Neural cell (in vitro differentiated cells): ENCODE measurements around the gene LMOD1. TPM values are rescaled to one million over a fixed set of nuclear protein-coding genes. Genes with fewer than 3 reads are reported as not detected.

Experiments
- H2AFZ ChIP-seq: fragments of 200-600, 300-800 bp; sonication (generic), shearing (Covaris generic); 2 replicates; pipeline ENCODE4 v1.6.0; 2014; ENCODE audit warnings: low read depth, mild to moderate bottlenecking, antibody characterized with exemption, low read length, moderate library complexity
- H3F3A ChIP-seq: fragments of 200-600 bp; shearing (Covaris generic); 2 replicates; pipeline ENCODE4 v1.6.1; 2016; ENCODE audit warnings: mild to moderate bottlenecking, moderate library complexity, mixed read lengths, antibody characterized with exemption, low read length; ENCODE audit not compliant: insufficient read depth, poor library complexity, severe bottlenecking
- H3K27ac ChIP-seq: fragments of 200-600, 300-800 bp; sonication (generic), shearing (Covaris generic); 2 replicates; pipeline ENCODE4 v1.5.1; 2014; ENCODE audit warnings: mild to moderate bottlenecking, low read length, moderate library complexity
- H3K27me3 ChIP-seq: fragments of 300-800, 200-600 bp; sonication (generic), shearing (Covaris generic); 2 replicates; pipeline ENCODE4 v1.6.0; 2014; ENCODE audit warnings: mild to moderate bottlenecking, low read depth, low read length, moderate library complexity; ENCODE audit not compliant: insufficient read depth
- H3K36me3 ChIP-seq: fragments of 300-800, 200-600 bp; sonication (generic), shearing (Covaris generic); 2 replicates; pipeline ENCODE4 v1.5.1; 2014; ENCODE audit warnings: mild to moderate bottlenecking, antibody characterized with exemption, low read length, moderate library complexity; ENCODE audit not compliant: insufficient read depth
- H3K4me2 ChIP-seq: fragments of 300-800, 200-600 bp; sonication (generic), shearing (Covaris generic); 2 replicates; pipeline ENCODE4 v1.6.0; 2014; ENCODE audit warnings: mild to moderate bottlenecking, low read length
- H3K4me3 ChIP-seq: fragments of 300-800, 200-600 bp; sonication (generic), shearing (Covaris generic); 2 replicates; pipeline ENCODE4 v1.5.1; 2014; ENCODE audit warnings: mild to moderate bottlenecking, low read length, moderate library complexity
- H3K79me2 ChIP-seq: fragments of 200-600 bp; shearing (Covaris generic); replicated peaks from 2 replicates; pipeline ENCODE4 v1.6.0; 2014; ENCODE audit warnings: mild to moderate bottlenecking, low read length, moderate library complexity; ENCODE audit not compliant: insufficient read depth
- H3K9ac ChIP-seq: fragments of 300-800, 200-600 bp; sonication (generic), shearing (Covaris generic); 2 replicates; pipeline ENCODE4 v1.6.1; 2016; ENCODE audit warnings: mild to moderate bottlenecking, low read length, mixed read lengths
- H3K9me2 ChIP-seq: fragments of 200-600 bp; shearing (Covaris generic); 2 replicates; pipeline ENCODE4 v1.6.1; 2016; ENCODE audit warnings: mild to moderate bottlenecking, low read length, mixed read lengths; ENCODE audit not compliant: insufficient read depth
- H3K9me3 ChIP-seq: fragments of 200-600, 300-800 bp; sonication (generic), shearing (Covaris generic); 2 replicates; pipeline ENCODE4 v1.6.1; 2016; ENCODE audit warnings: mild to moderate bottlenecking, mixed run types, low read length, moderate library complexity, mixed read lengths
- H4K20me1 ChIP-seq: fragments of 200-600 bp; shearing (Covaris generic); 2 replicates; pipeline ENCODE4 v1.6.1; 2016; ENCODE audit warnings: mild to moderate bottlenecking, mixed run types; ENCODE audit not compliant: insufficient read depth
- CTCF ChIP-seq: fragments of 450-650 bp; IDR thresholded peaks from 2 replicates; pipeline ENCODE4 v1.5.1; 2014; ENCODE audit warnings: antibody characterized with exemption, mild to moderate bottlenecking, moderate library complexity; ENCODE audit not compliant: poor library complexity, severe bottlenecking
- EP300 ChIP-seq: fragments of 450-650 bp; conservative IDR thresholded peaks from 2 replicates; pipeline ENCODE4 v1.6.1; 2014; ENCODE audit warnings: antibody characterized with exemption, mild to moderate bottlenecking, moderate library complexity; ENCODE audit not compliant: poor library complexity, severe bottlenecking
- EZH2 ChIP-seq: fragments of 200-600, 300-800 bp; shearing (Covaris generic), sonication (generic); IDR thresholded peaks from 2 replicates; pipeline ENCODE4 v1.6.1; 2014; ENCODE audit warnings: antibody characterized with exemption, low read length, borderline replicate concordance, mild to moderate bottlenecking; ENCODE audit not compliant: insufficient read depth, poor library complexity, severe bottlenecking
- MXI1 ChIP-seq: fragments of 450-650 bp; conservative IDR thresholded peaks from 2 replicates; pipeline ENCODE4 v1.6.1; 2014; ENCODE audit warnings: antibody characterized with exemption, mild to moderate bottlenecking; ENCODE audit not compliant: poor library complexity, severe bottlenecking
- POLR2AphosphoS5 ChIP-seq: IDR thresholded peaks from 2 replicates; pipeline ENCODE4 v1.6.1; 2012
- RAD21 ChIP-seq: fragments of 450-650 bp; conservative IDR thresholded peaks from 2 replicates; pipeline ENCODE4 v1.6.1; 2014; ENCODE audit warnings: antibody characterized with exemption, mild to moderate bottlenecking, moderate library complexity
- REST ChIP-seq: IDR thresholded peaks from 2 replicates; pipeline ENCODE4 v1.6.1; 2012; ENCODE audit warnings: borderline replicate concordance
- SMC3 ChIP-seq: fragments of 450-650 bp; conservative IDR thresholded peaks from 2 replicates; pipeline ENCODE4 v1.6.1; 2014; ENCODE audit warnings: antibody characterized with exemption, mild to moderate bottlenecking, moderate library complexity; ENCODE audit not compliant: poor library complexity
- TAF1 ChIP-seq: IDR thresholded peaks from 2 replicates; pipeline ENCODE4 v1.6.1; 2012; ENCODE audit warnings: low read depth
- polyA plus RNA-seq: library from polyadenylated mRNA; depleted of rRNA; stranded (reverse); fragments of >200 nt; gene quantifications from 2 replicates; pipeline ENCODE4 v1.2.3, GENCODE V29; 2014

LMOD1 gene
- polyA plus RNA-seq, 1 donor from 2014 or later: not detected

- Histone ChIP-seq H3K27me3 (no peaks in the 10 kb centered on the region), H4K20me1 (no peaks in the 10 kb centered on the region), H3K4me2 (no peak overlapping the region), H3K4me3 (no peak overlapping the region), H3K9ac (no peak overlapping the region), H3K9me2 (no peaks in the 10 kb centered on the region), H3F3A (no peaks in the 10 kb centered on the region), H3K79me2 (no peaks in the 10 kb centered on the region), H2AFZ (no peak overlapping the region), H3K9me3 (no peaks in the 10 kb centered on the region), H3K36me3 (no peaks in the 10 kb centered on the region), H3K27ac (no peak overlapping the region)
- TF ChIP-seq REST (no peak), POLR2AphosphoS5 (no peak), RAD21 (no peak), EP300 (no peak), TAF1 (no peak), SMC3 (no peak), EZH2 (no peak), MXI1 (no peak), CTCF (no peak)
These were observed 65.3 kb downstream of the LMOD1 start for GRCh38 chr1:201880928-201881571.

- no peaks in the 10 kb centered on the region for H3K36me3 ChIP-seq
- no peak overlapping the region for H3K27ac ChIP-seq
- H3K9me3 ChIP-seq: no peaks in the 10 kb centered on the region
- H3K9ac ChIP-seq: no peak overlapping the region
- no peaks in the 10 kb centered on the region for H4K20me1 ChIP-seq
- H3K4me3 ChIP-seq: no peak overlapping the region
- no peaks in the 10 kb centered on the region for H3K9me2 ChIP-seq
- H3F3A ChIP-seq: no peaks in the 10 kb centered on the region
- H2AFZ ChIP-seq: no peak overlapping the region
- TF ChIP-seq REST: no peak
- peak; percentile 68 for TF ChIP-seq CTCF
- TF ChIP-seq SMC3: peak; percentile 68
- peak; percentile 61 for TF ChIP-seq RAD21
- no peak for TF ChIP-seq MXI1
- TF ChIP-seq TAF1: no peak
- no peak overlapping the region for H3K4me2 ChIP-seq
- H3K27me3 ChIP-seq: no peaks in the 10 kb centered on the region
- H3K79me2 ChIP-seq: no peaks in the 10 kb centered on the region
These were observed 68.4 kb downstream of the LMOD1 start for GRCh38 chr1:201877877-201878401.
